Epithelial cell of esophagus (primary cell): Measurements from ENCODE around the gene RXRG.
A peak's percentile ranks its signal among the peaks of the same experiment; 100 is the strongest.

ENCODE experiments used
- DNase-seq: peaks from one replicate; pipeline ENCODE4 v3.0.0; 2010; ENCODE audit warnings: low read depth
- H3K4me3 ChIP-seq: 2 replicates; pipeline ENCODE4 v1.5.1; 2011; ENCODE audit warnings: mild to moderate bottlenecking, low read length, control low read depth
- TF ChIP-seq, protein P1 (sequence below): IDR thresholded peaks from 2 replicates; pipeline ENCODE4 v1.5.1; 2011; ENCODE audit warnings: low read depth, mild to moderate bottlenecking, low read length, control low read depth, inconsistent platforms; ENCODE audit not compliant: insufficient read depth; ENCODE audit errors: missing control alignments

The RXRG gene

GRCh38 chr1:165407398-165407797 lies 37.5 kb downstream of the RXRG start:
- H3K4me3 ChIP-seq: no peak overlapping the region
- TF ChIP-seq, protein P1, sequence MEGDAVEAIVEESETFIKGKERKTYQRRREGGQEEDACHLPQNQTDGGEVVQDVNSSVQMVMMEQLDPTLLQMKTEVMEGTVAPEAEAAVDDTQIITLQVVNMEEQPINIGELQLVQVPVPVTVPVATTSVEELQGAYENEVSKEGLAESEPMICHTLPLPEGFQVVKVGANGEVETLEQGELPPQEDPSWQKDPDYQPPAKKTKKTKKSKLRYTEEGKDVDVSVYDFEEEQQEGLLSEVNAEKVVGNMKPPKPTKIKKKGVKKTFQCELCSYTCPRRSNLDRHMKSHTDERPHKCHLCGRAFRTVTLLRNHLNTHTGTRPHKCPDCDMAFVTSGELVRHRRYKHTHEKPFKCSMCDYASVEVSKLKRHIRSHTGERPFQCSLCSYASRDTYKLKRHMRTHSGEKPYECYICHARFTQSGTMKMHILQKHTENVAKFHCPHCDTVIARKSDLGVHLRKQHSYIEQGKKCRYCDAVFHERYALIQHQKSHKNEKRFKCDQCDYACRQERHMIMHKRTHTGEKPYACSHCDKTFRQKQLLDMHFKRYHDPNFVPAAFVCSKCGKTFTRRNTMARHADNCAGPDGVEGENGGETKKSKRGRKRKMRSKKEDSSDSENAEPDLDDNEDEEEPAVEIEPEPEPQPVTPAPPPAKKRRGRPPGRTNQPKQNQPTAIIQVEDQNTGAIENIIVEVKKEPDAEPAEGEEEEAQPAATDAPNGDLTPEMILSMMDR: no peak
- DNase-seq: no peak

GRCh38 chr1:165403835-165404482 lies 41.0 kb downstream of the RXRG start:
- no peak overlapping the region for H3K4me3 ChIP-seq
- TF ChIP-seq, protein P1: peak; percentile 71
- peak; percentile 38 for DNase-seq

- TF ChIP-seq, protein P1: no peak
- DNase-seq: no peak
- no peak overlapping the region for H3K4me3 ChIP-seq
These were observed 42.3 kb downstream of the RXRG start for GRCh38 chr1:165402517-165403111.

DNA sequence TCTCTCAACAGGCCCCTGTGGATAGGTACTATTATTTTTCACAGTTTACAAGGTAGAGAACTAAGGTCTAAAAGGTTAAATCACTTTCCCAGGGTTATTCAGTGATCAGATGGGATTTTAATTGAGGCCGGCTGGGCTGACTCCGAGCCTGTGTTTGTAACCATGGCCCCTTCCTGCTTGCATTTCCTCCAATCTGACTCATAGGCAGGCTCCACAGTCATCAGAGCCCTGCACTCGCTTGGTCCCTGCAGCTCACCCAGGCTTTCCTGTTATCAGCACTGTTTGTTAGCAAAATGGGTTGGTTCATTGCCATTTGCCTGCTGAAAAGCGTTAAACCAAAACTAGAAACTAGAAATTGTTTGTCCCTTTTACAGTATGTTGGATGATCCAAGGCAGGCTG lies 47.0 kb downstream of the RXRG start:
- DNase-seq: peak; percentile 29
- TF ChIP-seq, protein P1: no peak
- H3K4me3 ChIP-seq: no peak overlapping the region

DNA sequence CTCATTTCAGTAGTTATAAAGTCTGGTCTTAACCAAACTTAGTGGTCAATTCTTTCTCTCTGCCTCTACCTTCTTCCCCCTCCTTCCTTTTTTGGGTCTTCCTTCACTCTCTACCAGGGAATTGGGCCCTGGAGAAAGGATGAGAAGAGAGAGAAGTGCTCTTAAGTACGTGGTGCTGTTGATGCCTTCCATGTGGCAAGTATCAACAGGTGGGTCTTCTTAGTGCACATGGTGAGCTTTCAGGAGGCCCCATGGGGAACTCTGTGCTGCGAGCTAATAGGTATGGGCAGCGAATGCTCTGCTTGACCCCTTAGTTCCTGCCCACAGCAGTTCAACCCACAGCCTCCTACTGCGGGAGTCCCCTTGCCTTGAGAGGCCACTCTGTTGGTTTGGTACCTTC lies 49.0 kb downstream of the RXRG start:
- H3K4me3 ChIP-seq: no peak overlapping the region
- TF ChIP-seq, protein P1: no peak
- DNase-seq: no peak

DNA sequence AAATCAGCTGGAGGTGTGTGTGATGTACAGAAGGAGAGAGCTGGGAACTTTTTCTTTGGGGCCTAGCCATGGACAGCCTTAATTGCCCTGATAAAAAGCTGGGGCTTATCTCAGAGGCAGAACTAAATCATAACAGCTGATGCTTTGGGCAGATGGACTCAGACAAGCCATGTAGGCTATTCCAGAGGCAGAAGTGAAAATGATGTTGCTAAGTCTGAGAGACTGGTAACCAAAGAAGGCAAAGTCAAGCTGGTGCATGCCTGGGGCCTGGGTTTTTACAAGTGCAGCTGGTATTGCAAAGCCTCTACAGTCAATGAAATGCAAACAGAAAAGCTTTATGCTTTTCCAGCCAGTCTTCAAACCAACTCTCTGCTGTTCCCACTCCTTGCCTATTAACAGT lies 49.4 kb downstream of the RXRG start:
- peak; percentile 19 for DNase-seq
- TF ChIP-seq, protein P1: no peak
- H3K4me3 ChIP-seq: no peak overlapping the region
